Measurements from ENCODE around the gene PDE4C.

The PDE4C gene

DNA sequence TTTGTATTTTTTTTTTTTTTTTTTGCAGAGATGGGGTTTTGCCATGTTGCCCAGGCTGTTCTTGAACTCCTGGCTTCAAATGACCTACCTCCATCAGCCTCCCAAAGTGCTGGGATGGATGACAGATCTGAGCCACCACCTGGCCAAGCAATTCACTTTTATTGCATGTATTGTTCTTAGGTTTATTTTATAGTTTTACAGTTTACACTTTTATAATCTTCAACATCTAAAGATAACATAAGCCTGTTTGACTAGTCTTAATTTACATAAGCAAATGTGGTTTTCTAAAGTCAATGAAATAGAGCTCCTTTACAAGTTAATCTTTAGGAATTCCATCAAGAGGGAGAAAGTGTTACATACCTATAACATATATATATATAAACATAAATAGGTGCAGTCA lies 42.7 kb downstream of the PDE4C start:
- Histone ChIP-seq H3K9me3 (ENCODE audit: control insufficient read depth, low read length) (no peaks in the 10 kb centered on the region), H3K36me3 (ENCODE audit: control insufficient read depth, insufficient read depth, low read length) (no peaks in the 10 kb centered on the region), H3K4me3 (ENCODE audit: insufficient read depth, low read depth, low read length, poor library complexity, severe bottlenecking) (no peak overlapping the region), H3K27me3 (replicated peaks; ENCODE audit: control insufficient read depth, insufficient read depth, low read length, poor library complexity, severe bottlenecking) (no peaks in the 10 kb centered on the region), H3K27ac (ENCODE audit: insufficient read depth, low read length, poor library complexity, severe bottlenecking) (no peak overlapping the region), H3K4me1 (ENCODE audit: control insufficient read depth, insufficient read depth, low read length, poor library complexity, severe bottlenecking) (no peaks in the 10 kb centered on the region)
- no peak for DNase-seq

DNA sequence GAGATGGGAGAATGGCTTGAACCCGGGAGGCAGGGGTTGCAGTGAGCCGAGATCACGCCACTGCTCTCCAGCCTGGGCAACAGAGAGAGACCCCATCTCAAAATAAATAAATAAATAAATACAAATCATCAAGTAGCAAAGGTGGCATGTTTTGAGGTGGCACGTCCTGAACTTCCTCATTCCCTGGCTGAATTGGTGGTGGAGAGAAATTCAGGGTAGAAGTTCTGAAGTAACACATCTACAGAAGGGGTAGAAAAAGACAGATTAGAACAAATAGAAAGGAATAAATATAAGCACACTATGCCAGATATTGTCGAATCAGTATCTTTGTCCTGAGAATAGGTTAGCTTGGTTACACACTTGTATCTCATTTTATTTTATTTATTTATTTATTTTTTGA lies 46.3 kb downstream of the PDE4C start:
- DNase-seq: no peak
- Histone ChIP-seq H3K4me1 (ENCODE audit: control insufficient read depth, insufficient read depth, low read length, poor library complexity, severe bottlenecking) (no peaks in the 10 kb centered on the region), H3K27me3 (replicated peaks; ENCODE audit: control insufficient read depth, insufficient read depth, low read length, poor library complexity, severe bottlenecking) (no peaks in the 10 kb centered on the region), H3K27ac (ENCODE audit: insufficient read depth, low read length, poor library complexity, severe bottlenecking) (no peak overlapping the region), H3K4me3 (ENCODE audit: insufficient read depth, low read depth, low read length, poor library complexity, severe bottlenecking) (no peak overlapping the region), H3K36me3 (ENCODE audit: control insufficient read depth, insufficient read depth, low read length) (no peaks in the 10 kb centered on the region), H3K9me3 (ENCODE audit: control insufficient read depth, low read length) (no peaks in the 10 kb centered on the region)

DNA sequence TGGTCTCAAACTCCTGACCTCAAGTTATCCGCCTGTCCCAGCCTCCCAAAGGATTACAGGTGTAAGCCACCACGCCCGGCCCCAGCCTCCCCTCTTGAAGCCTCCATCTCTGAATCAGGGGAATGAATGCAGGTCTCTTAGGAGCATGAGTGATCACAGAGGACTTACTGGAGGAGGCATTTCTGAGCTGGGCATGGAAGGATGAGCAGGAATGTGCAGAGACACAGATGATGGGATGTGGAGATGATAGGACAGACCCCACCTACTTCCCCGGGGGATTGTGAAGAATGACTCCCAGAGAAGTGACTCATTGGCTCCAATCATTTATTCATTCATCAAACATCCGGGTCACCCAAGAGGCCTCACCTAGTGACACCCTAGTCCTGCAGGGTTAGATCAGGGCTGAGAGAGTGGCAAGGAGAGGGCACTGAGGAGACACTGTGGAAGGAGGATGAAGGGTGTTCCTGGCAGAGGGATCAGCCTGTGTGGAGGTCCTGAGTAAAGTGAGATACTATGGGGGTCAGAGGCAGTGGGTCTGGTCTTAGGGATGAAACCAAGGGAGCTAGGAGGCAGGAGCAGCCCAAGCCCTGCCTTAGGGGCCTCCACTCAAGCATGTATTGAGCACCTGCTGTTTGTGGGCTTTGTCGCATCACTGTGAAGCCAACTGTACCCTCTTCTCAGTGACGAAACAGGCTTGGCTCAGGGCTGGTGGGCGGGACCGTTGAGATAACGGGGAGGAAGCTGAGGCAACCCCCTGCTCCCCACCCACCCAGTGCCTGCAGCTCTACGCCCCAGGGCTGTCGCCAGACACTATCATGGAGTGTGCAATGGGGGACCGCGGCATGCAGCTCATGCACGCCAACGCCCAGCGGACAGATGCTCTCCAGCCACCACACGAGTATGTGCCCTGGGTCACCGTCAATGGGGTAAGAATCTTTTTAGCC lies 49.6 kb downstream of the PDE4C start:
- H3K4me3 ChIP-seq (ENCODE audit: insufficient read depth, low read depth, low read length, poor library complexity, severe bottlenecking): no peak overlapping the region
- no peaks in the 10 kb centered on the region for H3K27me3 ChIP-seq (replicated peaks; ENCODE audit: control insufficient read depth, insufficient read depth, low read length, poor library complexity, severe bottlenecking)
- no peaks in the 10 kb centered on the region for H3K9me3 ChIP-seq (ENCODE audit: control insufficient read depth, low read length)
- no peak overlapping the region for H3K27ac ChIP-seq (ENCODE audit: insufficient read depth, low read length, poor library complexity, severe bottlenecking)
- DNase-seq: no peak
- H3K36me3 ChIP-seq (ENCODE audit: control insufficient read depth, insufficient read depth, low read length): no peaks in the 10 kb centered on the region
- H3K4me1 ChIP-seq (ENCODE audit: control insufficient read depth, insufficient read depth, low read length, poor library complexity, severe bottlenecking): peaks cover 4% of the 10 kb centered on the region

DNA sequence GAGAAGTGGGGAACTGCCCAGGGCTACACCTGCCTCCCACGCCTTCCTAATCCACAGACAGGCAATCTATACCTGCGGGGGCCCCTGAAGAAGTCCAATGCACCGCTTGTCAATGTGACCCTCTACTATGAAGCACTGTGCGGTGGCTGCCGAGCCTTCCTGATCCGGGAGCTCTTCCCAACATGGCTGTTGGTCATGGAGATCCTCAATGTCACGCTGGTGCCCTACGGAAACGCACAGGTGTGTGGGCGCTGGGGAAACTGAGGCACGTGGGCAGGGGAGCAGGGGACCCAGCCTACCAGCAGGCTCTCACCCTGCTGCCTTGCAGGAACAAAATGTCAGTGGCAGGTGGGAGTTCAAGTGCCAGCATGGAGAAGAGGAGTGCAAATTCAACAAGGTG lies 51.3 kb downstream of the PDE4C start:
- H3K27ac ChIP-seq (ENCODE audit: insufficient read depth, low read length, poor library complexity, severe bottlenecking): no peak overlapping the region
- no peak for DNase-seq
- peaks cover 4% of the 10 kb centered on the region for H3K4me1 ChIP-seq (ENCODE audit: control insufficient read depth, insufficient read depth, low read length, poor library complexity, severe bottlenecking)
- H3K9me3 ChIP-seq (ENCODE audit: control insufficient read depth, low read length): no peaks in the 10 kb centered on the region
- H3K27me3 ChIP-seq (replicated peaks; ENCODE audit: control insufficient read depth, insufficient read depth, low read length, poor library complexity, severe bottlenecking): no peaks in the 10 kb centered on the region
- no peak overlapping the region for H3K4me3 ChIP-seq (ENCODE audit: insufficient read depth, low read depth, low read length, poor library complexity, severe bottlenecking)
- no peaks in the 10 kb centered on the region for H3K36me3 ChIP-seq (ENCODE audit: control insufficient read depth, insufficient read depth, low read length)
